Bronchial epithelial cell (primary cell): ENCODE measurements around the gene AFF3. TPM values are rescaled to one million over a fixed set of nuclear protein-coding genes. Genes with fewer than 3 reads are reported as not detected.

Experiments
- DNase-seq: peaks from one replicate; pipeline ENCODE4 v3.0.0-alpha.2; 2010; ENCODE audit warnings: low read depth
- FAIRE-seq: peaks from 2 replicates; lab custom pipeline; 2011; peaks lifted over from hg19 to GRCh38; lab: Jason Lieb, UNC
- H3K27me3 ChIP-seq: 2 replicates; pipeline ENCODE4 v1.5.1; 2011; ENCODE audit warnings: low read length; ENCODE audit not compliant: control insufficient read depth, insufficient read depth
- H3K36me3 ChIP-seq: 2 replicates; pipeline ENCODE4 v1.5.1; 2011; ENCODE audit warnings: low read length; ENCODE audit not compliant: control insufficient read depth, insufficient read depth
- H3K4me3 ChIP-seq: 2 replicates; pipeline ENCODE4 v1.5.1; 2011; ENCODE audit warnings: mild to moderate bottlenecking, low read depth, low read length, control low read depth
- CTCF ChIP-seq: IDR thresholded peaks from 2 replicates; pipeline ENCODE4 v1.5.1; 2011; ENCODE audit warnings: mild to moderate bottlenecking, moderate library complexity, low read length, control low read depth, inconsistent platforms; ENCODE audit not compliant: insufficient read depth, severe bottlenecking
- total RNA-seq: library from RNA; depleted of rRNA; stranded (reverse); fragments of >200 nt; gene quantifications from 2 replicates; pipeline ENCODE4 v1.2.1, GENCODE V29; 2014

The AFF3 gene
- total RNA-seq, 1 donor from 2014 or later, result not detected

- DNase-seq, result peak; percentile 87
- no peak for FAIRE-seq
- Histone ChIP-seq H3K4me3 (no peak overlapping the region), H3K27me3 (no peaks in the 10 kb centered on the region), H3K36me3 (no peaks in the 10 kb centered on the region)
- TF ChIP-seq CTCF, result no peak
Observed at GRCh38 chr2:99975386-99975785, 167.0 kb downstream of the AFF3 start.

- Histone ChIP-seq H3K4me3 (no peak overlapping the region), H3K36me3 (no peaks in the 10 kb centered on the region), H3K27me3 (no peaks in the 10 kb centered on the region)
- peak; percentile 54 for DNase-seq
- no peak for FAIRE-seq
- no peak for TF ChIP-seq CTCF
Observed at GRCh38 chr2:99974682-99975375, 167.6 kb downstream of the AFF3 start.

- Histone ChIP-seq H3K4me3 (no peak overlapping the region), H3K36me3 (no peaks in the 10 kb centered on the region), H3K27me3 (no peaks in the 10 kb centered on the region)
- TF ChIP-seq CTCF, result no peak
- FAIRE-seq (peak; percentile 80), DNase-seq (peak; percentile 65)
Observed at GRCh38 chr2:99974275-99974674, 168.1 kb downstream of the AFF3 start.

GRCh38 chr2:99971326-99971900, 171.0 kb downstream of the AFF3 start:
- no peak for FAIRE-seq
- peaks cover 5% of the 10 kb centered on the region for H3K27me3 ChIP-seq

GRCh38 chr2:99970292-99970868, 172.0 kb downstream of the AFF3 start:
- peaks cover 5% of the 10 kb centered on the region for H3K27me3 ChIP-seq
- no peaks in the 10 kb centered on the region for H3K36me3 ChIP-seq
- FAIRE-seq, result no peak
- DNase-seq, result peak; percentile 43
- no peak overlapping the region for H3K4me3 ChIP-seq
- TF ChIP-seq CTCF, result no peak

More at GRCh38 chr2:99971326-99971900, 171.0 kb downstream of the AFF3 start:
- DNase-seq, result no peak
- Histone ChIP-seq H3K4me3 (no peak overlapping the region), H3K36me3 (no peaks in the 10 kb centered on the region)
- TF ChIP-seq CTCF, result no peak
